ENCODE data around the gene EIF1. TPM values are rescaled to one million over a fixed set of nuclear protein-coding genes. Genes with fewer than 3 reads are reported as not detected.

Gene EIF1
- total and polyA plus RNA-seq, 4 donors: 179 to 689 (median 464) TPM

DNA sequence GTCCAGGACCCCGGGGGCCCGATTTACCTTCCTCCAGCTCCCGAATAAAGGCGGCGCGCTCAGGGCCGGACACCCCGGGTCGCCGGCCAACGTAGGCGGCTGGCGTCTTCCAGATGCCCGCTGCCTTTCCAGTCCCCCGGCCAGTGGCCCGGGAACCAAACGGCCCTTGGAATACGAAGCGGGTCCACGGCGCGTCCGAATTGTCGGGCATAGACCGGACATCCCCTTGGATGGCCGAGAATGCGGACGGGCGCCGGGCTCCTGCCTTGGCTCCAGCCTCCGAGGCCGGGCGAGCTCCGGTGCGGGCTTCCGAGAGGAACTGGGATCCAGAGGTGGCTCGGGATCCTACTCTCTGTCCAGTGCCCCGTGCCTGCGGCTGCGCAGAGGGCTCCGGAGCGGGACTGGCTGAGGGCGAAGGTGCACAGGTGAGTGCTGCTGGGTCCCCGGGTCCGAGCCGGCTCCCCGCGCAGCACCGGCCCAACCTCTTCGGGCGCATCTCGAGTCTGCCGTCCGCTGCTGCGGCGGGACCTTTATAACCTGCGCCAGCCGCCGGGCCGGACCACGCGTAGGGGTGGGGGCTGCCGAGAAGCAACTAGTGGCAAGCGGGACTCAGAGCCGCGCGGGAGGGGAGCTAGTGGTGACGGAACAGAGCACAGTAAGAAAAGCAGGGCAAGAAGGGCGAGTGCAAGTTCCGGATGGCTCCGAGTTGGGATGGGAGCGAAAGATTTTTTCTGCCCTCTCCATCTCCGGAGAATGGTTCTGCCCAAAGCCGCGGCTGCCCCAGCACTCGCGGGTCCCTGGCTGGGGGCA, 45.7 kb downstream of the EIF1 start, which contains the start of gene HAP1:
HAP1 (minus strand) TSS at position 505 of the 810 bp plus-strand sequence; CDS start at position 496, 9 bp downstream.
- WGBS (ENCODE audit: insufficient coverage): under 1% methylated on average over 77 of the region's 77 CpGs
- peaks cover 26% of the 10 kb centered on the region for H3K4me1 ChIP-seq (ENCODE audit: control insufficient read depth, insufficient read depth, low read length)
- H3K27ac ChIP-seq (ENCODE audit: low read depth, low read length): no peak within 1 kb of the TSS
- peaks cover 58% of the 10 kb centered on the region for H3K27me3 ChIP-seq (ENCODE audit: control insufficient read depth, insufficient read depth, low read length)
- peak within 1 kb of the TSS; percentile 38 for H3K4me3 ChIP-seq (ENCODE audit: low read depth, low read length)
- peaks cover 7% of the 10 kb centered on the region for H3K36me3 ChIP-seq (ENCODE audit: control insufficient read depth, insufficient read depth, low read length)
- no peaks in the 10 kb centered on the region for H3K9me3 ChIP-seq (ENCODE audit: control insufficient read depth, insufficient read depth, low read length)
- peak in 2 of 6 donors; percentile 51 to 65 for DNase-seq (ENCODE audit: low read depth in 4 of 6, low spot score in 6 of 6)

DNA sequence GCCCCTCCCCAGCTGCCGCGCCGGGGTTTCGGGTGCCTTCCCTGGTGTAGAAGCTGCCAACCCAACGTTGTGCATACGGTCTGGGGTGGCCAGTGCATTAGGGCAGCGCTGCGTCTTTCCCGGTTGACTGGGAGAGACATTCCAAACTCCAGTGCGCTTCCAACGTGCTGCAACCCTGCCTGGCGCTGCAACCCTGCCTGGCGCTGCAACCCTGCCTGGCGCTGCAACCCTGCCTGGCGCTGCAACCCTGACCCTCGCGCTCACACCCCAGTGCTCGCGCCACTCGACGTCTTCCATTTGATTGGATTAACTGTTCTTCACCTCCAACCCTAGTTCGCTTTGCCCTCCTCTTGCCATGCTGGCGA, 46.2 kb downstream of the EIF1 start:
- no peaks in the 10 kb centered on the region for H3K9me3 ChIP-seq (ENCODE audit: control insufficient read depth, insufficient read depth, low read length)
- peaks cover 58% of the 10 kb centered on the region for H3K27me3 ChIP-seq (ENCODE audit: control insufficient read depth, insufficient read depth, low read length)
- H3K4me1 ChIP-seq (ENCODE audit: control insufficient read depth, insufficient read depth, low read length): peaks cover 26% of the 10 kb centered on the region
- no peak for DNase-seq (ENCODE audit: low read depth in 4 of 6, low spot score in 6 of 6)
- no peak overlapping the region for H3K27ac ChIP-seq (ENCODE audit: low read depth, low read length)
- 2% methylated on average over 23 of the region's 23 CpGs for WGBS (ENCODE audit: insufficient coverage)
- peak overlapping the region; percentile 38 for H3K4me3 ChIP-seq (ENCODE audit: low read depth, low read length)
- H3K36me3 ChIP-seq (ENCODE audit: control insufficient read depth, insufficient read depth, low read length): peaks cover 8% of the 10 kb centered on the region

DNA sequence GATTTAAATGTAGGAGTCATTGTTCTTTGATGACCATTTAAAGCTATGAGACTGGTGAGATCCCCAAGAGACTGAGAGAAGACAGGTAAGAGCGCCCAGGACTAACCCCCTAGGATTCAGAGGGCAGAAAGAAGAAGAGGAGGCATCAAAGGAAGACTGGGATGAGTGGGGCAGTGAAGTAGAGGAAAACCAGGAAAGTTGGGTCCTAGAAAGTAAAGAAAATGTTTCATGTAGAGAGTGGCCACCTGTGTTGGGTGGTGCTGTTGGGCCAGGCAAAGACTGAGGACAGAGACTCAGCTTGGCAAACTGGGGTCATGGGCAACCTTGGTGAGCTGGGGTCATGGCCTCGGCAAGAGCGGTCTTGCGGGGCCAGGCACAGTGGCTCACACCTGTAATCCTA, 47.1 kb downstream of the EIF1 start:
- peaks cover 11% of the 10 kb centered on the region for H3K36me3 ChIP-seq (ENCODE audit: control insufficient read depth, insufficient read depth, low read length)
- no peak overlapping the region for H3K4me3 ChIP-seq (ENCODE audit: low read depth, low read length)
- DNase-seq (ENCODE audit: low read depth in 4 of 6, low spot score in 6 of 6): no peak
- no peak overlapping the region for H3K27ac ChIP-seq (ENCODE audit: low read depth, low read length)
- peaks cover 58% of the 10 kb centered on the region for H3K27me3 ChIP-seq (ENCODE audit: control insufficient read depth, insufficient read depth, low read length)
- no peaks in the 10 kb centered on the region for H3K9me3 ChIP-seq (ENCODE audit: control insufficient read depth, insufficient read depth, low read length)
- peaks cover 26% of the 10 kb centered on the region for H3K4me1 ChIP-seq (ENCODE audit: control insufficient read depth, insufficient read depth, low read length)
- WGBS (ENCODE audit: insufficient coverage): 81% methylated on average over 1 of the region's 4 CpGs

- Histone ChIP-seq H3K36me3 (ENCODE audit: control insufficient read depth, insufficient read depth, low read length) (peaks cover 4% of the 10 kb centered on the region), H3K27ac (ENCODE audit: low read depth, low read length) (no peak overlapping the region), H3K27me3 (ENCODE audit: control insufficient read depth, insufficient read depth, low read length) (peaks cover 51% of the 10 kb centered on the region), H3K9me3 (ENCODE audit: control insufficient read depth, insufficient read depth, low read length) (no peaks in the 10 kb centered on the region), H3K4me3 (ENCODE audit: low read depth, low read length) (no peak overlapping the region), H3K4me1 (ENCODE audit: control insufficient read depth, insufficient read depth, low read length) (peaks cover 26% of the 10 kb centered on the region)
- no peak for DNase-seq (ENCODE audit: low read depth in 4 of 6, low spot score in 6 of 6)
- 84% methylated on average over 16 of the region's 17 CpGs for WGBS (ENCODE audit: insufficient coverage)
These were observed 48.4 kb downstream of the EIF1 start for GRCh38 chr17:41736983-41737679.

DNA sequence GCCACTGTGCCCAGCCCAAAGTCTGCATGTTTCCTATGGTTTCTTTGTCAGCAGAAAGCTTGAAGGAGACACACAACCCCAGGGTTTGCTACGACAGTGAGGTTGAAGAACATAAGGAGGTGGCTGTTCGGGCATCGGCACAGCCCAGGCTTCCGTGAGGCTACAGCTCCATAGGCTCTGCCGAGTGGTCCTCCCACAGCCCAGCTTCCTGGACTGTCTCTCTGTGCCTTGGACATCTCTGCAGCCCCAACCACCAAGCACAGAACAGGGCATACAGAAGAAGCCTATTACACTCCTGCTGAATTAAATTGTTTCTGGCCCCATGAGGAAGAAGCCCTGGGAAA, 49.0 kb downstream of the EIF1 start:
- Histone ChIP-seq H3K36me3 (ENCODE audit: control insufficient read depth, insufficient read depth, low read length) (peaks cover 4% of the 10 kb centered on the region), H3K27me3 (ENCODE audit: control insufficient read depth, insufficient read depth, low read length) (peaks cover 46% of the 10 kb centered on the region), H3K4me1 (ENCODE audit: control insufficient read depth, insufficient read depth, low read length) (peaks cover 26% of the 10 kb centered on the region), H3K27ac (ENCODE audit: low read depth, low read length) (no peak overlapping the region), H3K9me3 (ENCODE audit: control insufficient read depth, insufficient read depth, low read length) (no peaks in the 10 kb centered on the region), H3K4me3 (ENCODE audit: low read depth, low read length) (no peak overlapping the region)
- DNase-seq (ENCODE audit: low read depth in 4 of 6, low spot score in 6 of 6): no peak
- 58% methylated on average over 5 of the region's 5 CpGs for WGBS (ENCODE audit: insufficient coverage)

DNA sequence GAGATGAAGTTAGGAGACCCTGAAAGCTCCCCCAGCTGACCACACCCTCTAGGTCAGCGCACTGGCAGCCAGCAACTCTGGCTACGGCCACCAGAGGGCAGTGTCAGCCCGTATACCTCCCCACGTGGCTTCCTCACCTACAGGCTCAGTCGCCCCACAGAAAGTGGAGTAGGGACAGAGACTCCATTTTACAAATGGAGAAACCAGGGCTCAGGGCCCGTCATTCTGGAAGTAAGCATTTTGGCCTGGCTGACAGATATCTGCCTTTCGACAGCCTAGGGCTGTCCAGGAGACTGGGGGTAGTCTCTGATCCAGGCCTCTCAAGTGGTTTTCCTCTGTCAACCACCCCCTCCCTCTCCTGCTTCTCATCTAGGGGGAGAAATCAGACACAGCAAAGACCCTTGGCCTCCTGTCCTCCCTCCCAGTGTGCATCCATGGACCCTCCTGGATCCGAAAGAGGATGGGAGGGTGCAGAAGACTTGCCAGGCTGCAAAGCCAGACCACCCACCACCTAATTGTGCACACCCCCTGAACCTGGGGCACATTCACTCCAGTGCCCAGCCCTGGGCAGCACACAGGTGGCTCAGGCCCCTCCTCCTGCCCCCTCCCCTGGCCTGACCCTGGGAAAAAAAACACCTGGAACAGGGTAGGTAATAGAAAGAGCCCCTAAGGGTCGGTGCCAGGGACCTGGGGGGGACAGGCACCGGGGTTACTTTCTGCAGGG, 49.6 kb downstream of the EIF1 start:
- no peaks in the 10 kb centered on the region for H3K9me3 ChIP-seq (ENCODE audit: control insufficient read depth, insufficient read depth, low read length)
- H3K4me1 ChIP-seq (ENCODE audit: control insufficient read depth, insufficient read depth, low read length): peaks cover 24% of the 10 kb centered on the region
- H3K4me3 ChIP-seq (ENCODE audit: low read depth, low read length): no peak overlapping the region
- H3K27ac ChIP-seq (ENCODE audit: low read depth, low read length): no peak overlapping the region
- peaks cover 4% of the 10 kb centered on the region for H3K36me3 ChIP-seq (ENCODE audit: control insufficient read depth, insufficient read depth, low read length)
- peaks cover 42% of the 10 kb centered on the region for H3K27me3 ChIP-seq (ENCODE audit: control insufficient read depth, insufficient read depth, low read length)
- DNase-seq (ENCODE audit: low read depth in 4 of 6, low spot score in 6 of 6): peak in 4 of 6 donors; percentile 48 to 93 (median 73)
- 21% methylated on average over 9 of the region's 10 CpGs for WGBS (ENCODE audit: insufficient coverage)

- no peak for DNase-seq (ENCODE audit: low read depth in 4 of 6, low spot score in 6 of 6)
- no peak overlapping the region for H3K27ac ChIP-seq (ENCODE audit: low read depth, low read length)
- H3K4me3 ChIP-seq (ENCODE audit: low read depth, low read length): no peak overlapping the region
- peaks cover 20% of the 10 kb centered on the region for H3K4me1 ChIP-seq (ENCODE audit: control insufficient read depth, insufficient read depth, low read length)
- peaks cover 4% of the 10 kb centered on the region for H3K36me3 ChIP-seq (ENCODE audit: control insufficient read depth, insufficient read depth, low read length)
- WGBS (ENCODE audit: insufficient coverage): 83% methylated on average over 1 of the region's 5 CpGs
- no peaks in the 10 kb centered on the region for H3K9me3 ChIP-seq (ENCODE audit: control insufficient read depth, insufficient read depth, low read length)
- H3K27me3 ChIP-seq (ENCODE audit: control insufficient read depth, insufficient read depth, low read length): peaks cover 38% of the 10 kb centered on the region
These were observed 50.1 kb downstream of the EIF1 start for GRCh38 chr17:41738801-41739112.

GRCh38 chr17:41739661-41740352, 51.1 kb downstream of the EIF1 start:
- no peak for DNase-seq (ENCODE audit: low read depth in 4 of 6, low spot score in 6 of 6)
- Histone ChIP-seq H3K4me3 (ENCODE audit: low read depth, low read length) (no peak overlapping the region), H3K36me3 (ENCODE audit: control insufficient read depth, insufficient read depth, low read length) (peaks cover 4% of the 10 kb centered on the region), H3K4me1 (ENCODE audit: control insufficient read depth, insufficient read depth, low read length) (peaks cover 10% of the 10 kb centered on the region), H3K9me3 (ENCODE audit: control insufficient read depth, insufficient read depth, low read length) (no peaks in the 10 kb centered on the region), H3K27me3 (ENCODE audit: control insufficient read depth, insufficient read depth, low read length) (peaks cover 28% of the 10 kb centered on the region), H3K27ac (ENCODE audit: low read depth, low read length) (no peak overlapping the region)
- WGBS (ENCODE audit: insufficient coverage): 85% methylated on average over 7 of the region's 9 CpGs

DNA sequence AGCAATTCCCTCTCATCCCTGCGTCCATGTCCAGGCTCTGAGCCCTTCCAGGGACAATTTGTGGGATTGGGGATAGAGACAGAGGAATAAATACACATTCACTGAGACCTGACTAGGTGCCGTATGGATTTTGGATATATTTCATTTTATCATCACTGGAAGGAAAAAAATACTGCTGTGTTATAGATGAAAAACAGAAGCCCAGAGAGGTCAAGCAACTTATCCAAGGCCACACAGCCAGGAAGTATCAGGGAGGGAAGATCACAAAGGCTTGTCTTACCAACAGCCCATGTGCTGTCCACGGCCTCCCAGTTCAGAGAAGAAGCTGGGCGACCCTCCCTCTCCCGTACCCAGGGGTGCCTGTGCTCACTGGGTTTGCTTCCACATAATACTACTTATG, 51.8 kb downstream of the EIF1 start:
- DNase-seq (ENCODE audit: low read depth in 4 of 6, low spot score in 6 of 6): no peak

More for the DNA sequence above, 51.8 kb downstream of the EIF1 start:
- Histone ChIP-seq H3K27me3 (ENCODE audit: control insufficient read depth, insufficient read depth, low read length) (peaks cover 21% of the 10 kb centered on the region), H3K4me3 (ENCODE audit: low read depth, low read length) (no peak overlapping the region), H3K9me3 (ENCODE audit: control insufficient read depth, insufficient read depth, low read length) (no peaks in the 10 kb centered on the region), H3K27ac (ENCODE audit: low read depth, low read length) (no peak overlapping the region), H3K4me1 (ENCODE audit: control insufficient read depth, insufficient read depth, low read length) (peaks cover 5% of the 10 kb centered on the region), H3K36me3 (ENCODE audit: control insufficient read depth, insufficient read depth, low read length) (peaks cover 4% of the 10 kb centered on the region)
- 100% methylated on average over 2 of the region's 5 CpGs for WGBS (ENCODE audit: insufficient coverage)
